Motor neuron (in vitro differentiated cells): ENCODE data around the gene TMEM25. TPM values are rescaled to one million over a fixed set of nuclear protein-coding genes. Genes with fewer than 3 reads are reported as not detected.
"Not testable (repeated sequence)": the region's sequence is repeated elsewhere in the genome, so short reads cannot be mapped to it uniquely, and the experiment has no call there.

ENCODE experiments used
- ATAC-seq, 8 experiments: fragments of 200-7000 bp; cut with Tn5 transposase; replicated peaks in 6 of 8; 2 replicates each; pipeline ENCODE4 v1.8.0; 2021; ENCODE audit warnings: mild to moderate bottlenecking in 8 of 8, moderate library complexity in 8 of 8
- H3K27ac ChIP-seq, 2 donors: fragments of 250-450 bp; sonication (Bioruptor Pico); 2 replicates each; pipeline ENCODE4 v1.9.0; 2021; ENCODE audit warnings: antibody characterized with exemption in 2 of 2, mild to moderate bottlenecking in 2 of 2, moderate library complexity in 1 of 2
- H3K4me1 ChIP-seq, 2 donors: fragments of 250-450 bp; sonication (Bioruptor Pico); replicated peaks in 1 of 2; 2 replicates each; pipeline ENCODE4 v1.6.1; 2021; ENCODE audit warnings: antibody characterized with exemption in 2 of 2, mild to moderate bottlenecking in 2 of 2, moderate library complexity in 1 of 2
- H3K4me3 ChIP-seq, 5 donors: fragments of 250-450 bp; sonication (Bioruptor Pico); 2 replicates each; pipeline ENCODE4 v1.9.0; 2021; ENCODE audit warnings: antibody characterized with exemption in 5 of 5, mild to moderate bottlenecking in 5 of 5, moderate library complexity in 4 of 5
- WGBS, 10 experiments: fragments of 450-650 bp; shearing (Covaris generic); methylation state at CpG; one replicate each; pipeline ENCODE4 v1.0.0; 2022; 5-methylcytosine and 5-hydroxymethylcytosine counted together
- in situ Hi-C, 9 experiments: fragments of 400-800 bp; cut with MboI; loops; one replicate each; pipeline ENCODE4 v1.15.0; 2021; ENCODE audit warnings: low sequenced_read_pairs in 9 of 9, low pct_unique_long_range_greater_than_20kb in 2 of 9; ENCODE audit not compliant: unreplicated experiment in 9 of 9
- total RNA-seq, 8 experiments: library from RNA; unstranded; fragments of 300-600 nt; gene quantifications; 2 replicates each; pipeline versions ENCODE4 v1.2.3 to v1.2.4, GENCODE V29; 2022

Gene TMEM25
- total RNA-seq, 8 experiments from 2014 or later, result 2.4 to 33.7 (median 24.0) TPM

- Histone ChIP-seq H3K4me1 (peaks cover 8 to 27% of the 10 kb centered on the region in 2 donors), H3K4me3 (peak overlapping the region; percentile 96 to 100 (median 97)), H3K27ac (peak overlapping the region; percentile 100)
- WGBS, 10 experiments, result 13 to 89% (median 32%) methylated on average over 1 to 13 of the region's 15 CpGs; no CpG with 5 or more reads in 4 of the 10 experiments
- peak in 2 of 8 experiments; percentile 27 to 41 for ATAC-seq
- in situ Hi-C loops, result not testable (repeated sequence)
Measured at GRCh38 chr11:118571701-118572060, 40.7 kb downstream of the TMEM25 start.

DNA sequence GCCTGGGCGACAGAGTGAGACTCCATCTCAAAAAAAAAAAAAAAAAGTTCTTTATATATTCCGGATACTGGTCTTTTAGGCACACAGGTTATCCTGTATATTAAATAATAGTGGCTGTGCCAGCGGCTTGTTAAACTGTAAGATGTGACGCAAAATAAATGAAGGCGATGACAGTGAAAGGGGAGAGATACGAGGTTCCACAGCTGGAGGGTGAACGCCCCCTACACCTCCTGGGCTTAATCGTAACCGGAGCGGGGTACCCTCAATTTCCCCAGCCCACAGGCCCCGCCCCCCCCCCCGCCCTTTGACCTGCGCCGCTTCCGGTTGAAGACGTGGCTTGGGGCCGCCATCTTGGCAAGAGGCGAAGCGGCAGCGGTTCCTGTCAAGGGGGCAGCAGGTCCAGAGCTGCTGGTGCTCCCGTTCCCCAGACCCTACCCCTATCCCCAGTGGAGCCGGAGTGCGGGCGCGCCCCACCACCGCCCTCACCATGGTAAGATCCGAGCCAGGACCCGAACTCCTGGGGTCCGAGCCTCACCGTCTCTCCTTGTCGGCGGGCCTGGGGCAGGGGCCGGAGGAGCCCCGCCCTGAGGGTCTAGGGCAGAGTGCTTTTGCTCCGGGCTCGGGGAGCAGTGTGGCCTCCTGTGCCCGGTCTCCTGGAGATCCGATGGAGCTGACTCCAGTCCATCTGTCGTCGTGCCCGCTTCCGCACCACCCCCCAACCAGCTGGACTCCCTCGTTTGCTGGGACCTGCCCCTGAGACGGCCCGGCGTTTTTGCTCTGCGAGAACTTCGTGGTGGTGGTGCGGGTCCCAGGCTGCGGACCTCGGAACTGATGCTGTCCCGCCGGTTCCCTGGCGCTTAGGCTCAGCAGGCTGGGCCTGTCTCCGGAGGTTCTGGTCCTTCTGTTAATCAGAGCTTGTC is 41.3 kb downstream of the TMEM25 start, which contains the start of gene ARCN1:
Gene ARCN1 (plus strand): TSS at position 349 of the 920 bp plus-strand sequence. CDS start 139 bp downstream, at position 488.
- peak; percentile 68 to 89 (median 86) for ATAC-seq
- Histone ChIP-seq H3K4me3 (peak within 1 kb of the TSS; percentile 96 to 100 (median 97)), H3K27ac (peak within 1 kb of the TSS; percentile 100), H3K4me1 (peaks cover 8 to 27% of the 10 kb centered on the region in 2 donors)
- 0 to 4% (median 0%) methylated on average over 1 to 11 of the region's 55 CpGs; no CpG with 5 or more reads in 4 of the 10 experiments for whole genome bisulfite sequencing, 10 experiments
- in situ Hi-C loops, result no loop called here

DNA sequence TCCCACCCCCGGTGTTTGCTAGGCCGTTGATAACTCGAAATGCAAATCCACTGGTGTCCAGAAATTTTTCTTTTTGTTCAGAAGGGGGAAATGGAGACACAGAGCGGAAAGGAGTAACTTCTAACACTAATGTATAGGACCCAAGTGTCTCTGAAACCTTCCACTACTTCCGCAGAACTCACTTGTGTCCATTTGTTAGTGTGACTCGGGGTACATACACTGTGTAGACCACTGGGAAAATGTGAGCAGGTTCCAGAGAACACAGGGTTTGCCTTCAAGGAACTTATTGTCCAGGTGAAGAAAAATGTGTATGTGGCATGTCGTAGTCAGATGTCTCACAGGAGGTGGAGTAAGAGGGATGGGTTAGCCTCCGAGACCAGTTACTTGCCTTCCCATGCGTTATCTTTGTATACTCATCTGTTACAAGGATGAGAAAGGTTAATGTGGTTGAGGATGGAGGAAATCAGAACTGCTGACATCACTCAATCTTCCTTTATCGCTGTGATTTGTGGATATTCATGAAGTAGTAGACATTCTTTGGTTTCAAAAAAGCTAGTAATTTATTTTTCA is 42.1 kb downstream of the TMEM25 start:
- H3K4me1 ChIP-seq, result peaks cover 8 to 27% of the 10 kb centered on the region in 2 donors
- 0 to 20% (median 0%) methylated on average over 1 to 9 of the region's 10 CpGs; no CpG with 5 or more reads in 1 of the 10 experiments for WGBS, 10 experiments
- H3K4me3 ChIP-seq, result peak overlapping the region; percentile 96 to 100 (median 97)
- in situ Hi-C loops, result no loop called here
- peak overlapping the region; percentile 100 for H3K27ac ChIP-seq
- ATAC-seq, result peak; percentile 7 to 26 (median 16)

DNA sequence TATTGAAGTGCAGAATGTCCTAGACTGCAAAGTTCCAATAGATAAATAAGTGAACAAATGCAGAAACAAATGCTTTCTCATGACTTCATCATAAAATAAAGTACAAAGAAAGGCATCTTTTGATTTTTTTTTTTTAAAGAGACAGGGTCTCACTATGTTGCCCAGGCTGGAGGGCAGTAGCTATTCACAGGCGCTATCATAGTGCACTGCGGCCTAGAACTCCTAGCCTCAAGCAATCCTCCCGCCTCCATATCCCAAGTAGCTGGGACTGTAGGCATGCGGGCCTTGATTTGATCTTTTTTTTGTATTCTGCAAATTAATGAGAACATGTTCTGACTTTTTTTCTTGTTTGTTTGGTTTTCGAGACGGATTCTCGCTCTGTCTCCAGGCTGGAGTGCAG is 43.6 kb downstream of the TMEM25 start:
- no peak for ATAC-seq
- H3K4me1 ChIP-seq, result peaks cover 8 to 27% of the 10 kb centered on the region in 2 donors
- 20 to 100% (median 72%) methylated on average over 1 to 6 of the region's 7 CpGs; no CpG with 5 or more reads in 2 of the 10 experiments for WGBS, 10 experiments
- no peak overlapping the region for H3K4me3 ChIP-seq
- in situ Hi-C loops, result no loop called here
- H3K27ac ChIP-seq, result no peak overlapping the region

- H3K4me3 ChIP-seq, in situ Hi-C loops, H3K27ac ChIP-seq, ATAC-seq: not testable (repeated sequence)
- H3K4me1 ChIP-seq, result peaks cover 5 to 22% of the 10 kb centered on the region in 2 donors
Measured at GRCh38 chr11:118577995-118578394, 47.0 kb downstream of the TMEM25 start.

DNA sequence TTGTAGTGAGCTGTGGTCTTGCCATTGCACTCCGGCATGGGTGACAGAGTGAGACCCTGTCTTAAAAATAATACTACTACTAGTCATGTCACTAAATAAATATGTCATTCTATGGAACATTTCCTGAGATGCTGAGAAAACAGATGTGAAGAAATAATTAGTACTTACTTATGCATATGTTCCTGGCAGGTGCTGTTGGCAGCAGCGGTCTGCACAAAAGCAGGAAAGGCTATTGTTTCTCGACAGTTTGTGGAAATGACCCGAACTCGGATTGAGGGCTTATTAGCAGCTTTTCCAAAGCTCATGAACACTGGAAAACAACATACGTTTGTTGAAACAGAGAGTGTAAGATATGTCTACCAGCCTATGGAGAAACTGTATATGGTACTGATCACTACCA is 50.1 kb downstream of the TMEM25 start:
- WGBS, 10 experiments, result 43 to 100% (median 76%) methylated on average over 2 to 5 of the region's 6 CpGs; no CpG with 5 or more reads in 1 of the 10 experiments
- ATAC-seq, result no peak

More for the DNA sequence above, 50.1 kb downstream of the TMEM25 start:
- peaks cover 0 to under 1% of the 10 kb centered on the region in 2 donors for H3K4me1 ChIP-seq
- no peak overlapping the region for H3K27ac ChIP-seq
- H3K4me3 ChIP-seq, result no peak overlapping the region
- in situ Hi-C loops, result no loop called here

Other genes with a start within 250 kb of the TMEM25 start
- gene CD3E, start 226.5 kb upstream of the TMEM25 start, total RNA-seq, result 1 to 10 TPM in 1 of 8 experiments, under 1 TPM in 3, not detected in 4; 0.17 to 1.2 (median 0.43) TPM
- not detected for gene CD3D, start 188.5 kb upstream of the TMEM25 start, total RNA-seq
- under 1 TPM in 3 of 8 experiments, not detected in 5; 0.24 to 0.71 (median 0.52) TPM for gene CD3G, start 186.8 kb upstream of the TMEM25 start, total RNA-seq
- 10 to 100 TPM; 25.3 to 57.3 (median 39.1) TPM for gene UBE4A, start 171.6 kb upstream of the TMEM25 start, total RNA-seq
- gene ATP5MG, start 129.6 kb upstream of the TMEM25 start, total RNA-seq, result 100 to 1,000 TPM; 145 to 207 (median 182) TPM
- 10 to 100 TPM; 23.2 to 70.5 (median 47.6) TPM for gene KMT2A, start 94.7 kb upstream of the TMEM25 start, total RNA-seq
- gene TTC36, start 3.7 kb upstream of the TMEM25 start, total RNA-seq, result 1 to 10 TPM in 2 of 8 experiments, under 1 TPM in 3, not detected in 3; 0.38 to 1.3 (median 0.60) TPM
- 10 to 100 TPM; 20.0 to 60.2 (median 24.1) TPM for gene IFT46, start 34.7 kb downstream of the TMEM25 start, total RNA-seq
- 100 to 1,000 TPM in 6 of 8 experiments, 10 to 100 TPM in 2; 87.9 to 155 (median 122) TPM for gene ARCN1, start 41.2 kb downstream of the TMEM25 start, total RNA-seq
- gene PHLDB1, start 76.4 kb downstream of the TMEM25 start, total RNA-seq, result 10 to 100 TPM; 37.5 to 96.4 (median 49.1) TPM
- gene TREH, start 148.5 kb downstream of the TMEM25 start, total RNA-seq, result 1 to 10 TPM in 1 of 8 experiments, under 1 TPM in 7; 0.31 to 2.4 (median 0.44) TPM